ENCODE measurements around the gene PTOV1.
A peak's percentile ranks its signal among the peaks of the same experiment; 100 is the strongest.

Gene PTOV1

DNA sequence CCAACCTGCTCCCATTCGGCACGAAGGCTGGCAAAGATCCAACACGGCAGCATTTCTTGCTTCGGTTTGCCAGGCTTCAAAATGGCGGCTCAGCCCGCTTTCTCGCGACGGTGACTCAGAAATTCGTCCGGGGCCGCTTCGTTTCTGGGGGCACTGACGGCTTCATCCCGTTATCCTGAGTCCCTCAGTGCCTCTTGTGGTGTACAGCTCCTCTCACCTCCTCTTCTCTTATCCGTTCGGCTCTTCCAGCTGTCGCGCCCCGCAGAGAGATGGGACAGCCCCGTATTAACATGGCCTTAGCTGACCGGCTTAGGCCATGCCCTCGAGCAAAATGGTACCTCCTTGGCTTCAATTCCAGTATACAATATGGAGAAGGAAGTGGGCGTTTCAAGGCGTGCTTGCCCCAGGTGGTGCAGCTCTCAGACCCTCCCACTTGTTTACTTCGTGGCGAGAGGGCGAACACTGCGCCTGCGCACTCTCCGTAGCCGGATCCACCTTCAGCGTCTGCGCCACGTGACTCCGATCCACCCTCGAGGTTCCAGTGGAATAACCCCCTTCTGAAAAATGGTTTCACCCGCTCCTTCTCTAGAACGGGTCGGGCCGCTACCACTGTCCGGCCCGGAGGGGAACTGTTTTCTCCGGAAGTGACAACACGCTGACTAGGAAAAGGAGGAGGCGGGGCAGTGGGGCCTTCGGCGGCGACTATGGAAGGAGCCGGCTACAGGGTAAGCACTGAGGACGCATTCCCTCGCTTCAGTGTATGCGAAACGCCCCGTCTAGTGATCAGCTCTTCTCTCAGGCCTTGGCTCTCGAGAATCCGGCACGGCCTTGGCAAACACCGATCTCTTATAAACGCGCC is 26.3 kb downstream of the PTOV1 start, which contains the start of the genes AKT1S1 and TBC1D17:
Gene AKT1S1, minus strand, starts transcription at position 336 of the 859 bp plus-strand sequence. CDS start 4,060 bp downstream, outside the sequence.
Gene TBC1D17, plus strand, starts transcription at position 683 of the 859 bp plus-strand sequence. Its CDS starts 22 bp downstream, at position 705.
- DNase-seq: peak; percentile 98

DNA sequence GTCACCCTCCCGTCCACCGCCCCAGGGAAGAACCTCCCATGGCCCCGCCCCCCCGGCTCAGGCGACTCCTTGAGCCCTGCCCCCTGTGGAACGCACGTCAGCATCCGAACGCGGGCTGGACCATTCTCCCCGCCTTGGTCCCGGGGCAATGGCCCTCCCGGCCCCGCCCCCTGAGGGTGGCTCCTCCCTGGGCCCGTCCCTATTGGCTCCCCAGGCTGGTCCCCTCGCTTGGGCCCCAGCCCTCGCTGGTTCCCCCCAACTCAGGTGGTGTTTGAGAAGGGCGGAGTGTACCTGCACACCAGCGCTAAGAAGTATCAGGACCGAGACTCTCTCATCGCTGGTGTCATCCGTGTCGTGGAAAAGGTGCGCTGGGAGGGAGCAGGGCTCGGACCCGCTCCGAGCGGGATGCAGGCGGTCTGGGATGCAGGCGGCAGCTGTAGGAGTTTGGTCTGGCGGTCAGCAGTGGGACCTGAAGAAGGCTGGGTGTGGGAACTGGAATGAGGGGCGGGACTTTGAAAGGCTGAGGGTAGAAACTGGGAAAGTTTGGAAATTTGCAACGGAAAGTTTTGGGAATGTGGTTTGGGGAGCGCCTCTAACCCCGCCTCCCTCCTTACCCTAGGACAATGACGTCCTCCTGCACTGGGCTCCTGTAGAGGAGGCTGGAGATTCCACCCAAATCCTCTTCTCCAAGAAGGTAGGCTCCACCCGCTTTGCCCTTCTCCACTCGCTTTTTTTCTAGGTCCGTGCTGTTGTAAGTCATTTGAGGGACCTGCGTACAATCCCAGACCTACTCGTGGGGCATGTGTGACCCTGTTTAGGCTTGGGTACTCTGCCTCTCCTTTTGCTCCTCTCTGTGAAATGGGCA is 27.2 kb downstream of the PTOV1 start:
- peak; percentile 96 for DNase-seq

DNA sequence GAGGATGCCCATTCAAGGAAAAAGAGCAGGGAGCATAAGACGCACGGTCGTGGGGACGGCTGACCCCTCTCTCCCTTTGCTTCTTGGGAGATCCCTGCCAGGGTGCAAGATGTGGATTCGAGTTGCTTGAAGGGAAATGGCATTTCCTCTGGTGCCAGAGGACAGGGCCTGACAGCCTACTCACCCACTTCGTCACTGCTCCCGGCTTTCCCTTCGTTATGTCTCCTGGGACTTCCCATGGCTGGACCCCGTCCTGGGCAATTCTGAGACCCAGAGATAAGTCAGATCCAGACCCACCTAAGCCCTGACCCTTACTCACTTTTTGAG is 27.7 kb downstream of the PTOV1 start:
- no peak for DNase-seq

DNA sequence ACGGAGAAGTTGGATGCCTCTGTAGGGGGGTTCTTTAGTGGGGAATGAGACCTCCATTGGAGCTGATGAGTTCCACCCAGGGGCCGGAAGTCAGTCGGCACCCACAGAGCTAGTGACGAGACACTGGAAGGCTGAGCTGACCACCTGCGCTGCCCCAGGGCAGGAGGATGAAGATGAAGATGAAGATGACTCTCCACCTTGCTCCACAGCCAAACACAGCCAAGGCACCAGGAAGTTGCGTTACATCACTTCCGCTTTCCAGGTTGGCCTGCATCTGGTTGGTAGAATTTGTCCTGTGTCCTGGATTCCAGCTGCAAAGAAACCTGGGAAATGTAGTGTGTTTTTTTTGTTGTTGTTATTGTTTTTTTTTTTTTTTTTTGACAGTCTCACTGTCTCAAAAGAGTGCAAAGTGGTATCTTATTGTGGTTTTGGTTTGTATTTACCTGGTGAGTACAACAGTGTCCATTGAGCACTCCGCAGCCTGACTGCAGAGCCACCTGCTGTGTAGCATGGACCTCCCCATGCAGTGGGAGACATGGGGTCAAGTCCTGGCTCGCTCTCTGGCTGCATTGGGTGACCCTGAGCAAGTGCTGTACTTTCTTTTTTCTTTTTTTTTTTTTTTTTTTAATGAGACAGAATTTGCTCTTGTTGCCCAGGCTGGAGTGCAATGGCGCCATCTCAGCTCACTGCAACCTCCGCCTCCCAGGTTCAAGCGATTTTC is 28.4 kb downstream of the PTOV1 start:
- no peak for DNase-seq

DNA sequence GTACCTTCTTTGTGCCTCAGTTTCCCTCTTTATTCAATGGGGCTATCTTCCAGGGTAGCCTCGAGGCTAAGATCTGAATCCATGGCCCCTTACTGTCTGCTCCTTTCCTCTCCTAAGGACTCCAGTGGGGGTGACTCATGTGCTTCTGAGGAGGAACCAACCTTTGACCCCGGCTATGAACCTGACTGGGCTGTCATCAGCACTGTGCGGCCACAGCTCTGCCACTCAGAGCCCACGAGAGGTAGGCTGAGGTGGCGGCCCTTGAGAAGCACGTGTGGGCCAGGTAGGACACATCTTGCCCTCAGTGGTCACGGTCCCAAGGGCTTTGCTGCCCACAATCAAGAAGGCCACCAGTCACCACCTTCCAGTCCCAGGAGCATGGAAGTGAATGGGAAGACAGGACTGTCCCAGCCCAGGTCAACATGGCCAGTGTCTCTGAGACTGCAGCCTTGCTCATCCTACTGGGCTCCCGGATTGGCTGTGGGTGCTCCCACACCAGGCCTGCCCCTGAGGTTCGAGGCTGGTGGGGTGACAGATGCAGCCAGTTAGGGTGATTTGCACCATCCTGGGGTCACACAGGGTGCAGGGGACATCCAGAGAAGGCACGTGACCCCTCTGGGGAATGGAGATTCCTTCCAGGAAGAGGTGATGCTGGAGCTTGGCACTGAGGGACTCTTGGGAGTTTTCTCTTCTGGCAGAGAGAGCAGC is 29.4 kb downstream of the PTOV1 start:
- no peak for DNase-seq

DNA sequence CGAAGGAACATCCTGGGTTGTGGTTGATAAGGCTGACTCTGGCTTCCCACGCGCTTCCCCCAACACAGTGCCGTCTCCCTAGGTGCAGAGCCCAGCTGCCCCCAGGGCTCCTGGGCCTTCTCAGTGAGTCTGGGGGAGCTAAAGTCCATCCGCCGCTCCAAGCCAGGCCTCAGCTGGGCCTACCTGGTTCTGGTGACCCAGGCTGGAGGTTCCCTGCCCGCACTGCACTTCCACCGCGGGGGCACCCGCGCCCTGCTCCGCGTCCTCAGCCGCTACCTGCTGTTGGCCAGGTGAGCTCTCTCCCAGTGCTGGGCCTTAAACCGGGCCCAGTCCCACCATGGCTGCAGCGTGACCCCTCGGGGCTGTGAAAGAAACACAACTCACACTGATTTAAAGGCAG is 30.2 kb downstream of the PTOV1 start:
- DNase-seq: no peak

DNA sequence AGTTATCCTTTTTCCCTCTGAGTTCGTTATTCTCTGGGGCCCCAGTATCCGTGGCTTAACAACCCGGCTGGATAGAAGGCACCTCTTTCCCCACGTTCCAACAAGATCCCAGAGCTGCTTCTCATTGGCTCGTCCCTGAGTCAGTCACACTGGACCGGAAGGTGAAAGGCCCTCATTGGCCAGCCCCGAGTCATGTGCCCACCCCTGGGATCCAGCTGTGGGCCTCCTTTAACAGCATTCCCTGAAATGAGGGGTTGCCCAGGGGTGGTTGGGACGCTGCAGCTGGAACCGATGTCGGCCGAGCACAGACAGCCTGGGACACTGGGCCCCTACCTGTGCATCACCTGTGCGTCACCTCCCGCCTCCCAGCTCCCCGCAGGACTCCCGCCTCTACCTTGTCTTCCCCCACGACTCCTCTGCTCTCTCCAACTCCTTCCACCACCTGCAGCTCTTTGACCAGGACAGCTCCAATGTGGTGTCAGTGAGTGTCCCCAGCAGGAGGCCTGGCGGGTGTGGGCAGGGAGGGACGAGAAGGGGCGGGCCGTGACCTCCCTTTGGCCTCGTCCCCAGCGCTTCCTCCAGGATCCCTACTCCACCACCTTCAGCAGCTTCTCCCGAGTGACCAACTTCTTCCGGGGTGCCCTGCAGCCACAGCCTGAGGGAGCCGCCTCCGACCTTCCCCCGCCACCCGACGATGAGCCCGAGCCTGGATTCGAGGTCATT is 30.9 kb downstream of the PTOV1 start:
- no peak for DNase-seq

DNA sequence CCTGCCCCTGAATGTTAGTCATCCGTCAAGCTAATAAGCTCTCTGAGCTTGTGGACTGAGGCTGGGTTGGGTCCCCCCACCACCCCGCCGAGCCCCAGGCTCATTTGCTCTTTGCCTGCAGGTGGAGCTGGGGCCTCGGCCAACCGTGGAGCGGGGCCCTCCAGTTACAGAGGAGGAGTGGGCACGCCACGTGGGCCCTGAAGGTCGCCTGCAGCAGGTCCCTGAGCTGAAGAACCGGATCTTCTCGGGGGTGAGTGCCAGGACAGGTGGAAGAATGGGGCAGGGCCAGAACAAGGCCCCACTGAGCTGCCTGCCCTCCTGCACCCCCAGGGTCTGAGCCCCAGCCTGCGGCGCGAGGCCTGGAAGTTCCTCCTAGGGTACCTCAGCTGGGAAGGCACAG is 31.7 kb downstream of the PTOV1 start:
- no peak for DNase-seq

DNA sequence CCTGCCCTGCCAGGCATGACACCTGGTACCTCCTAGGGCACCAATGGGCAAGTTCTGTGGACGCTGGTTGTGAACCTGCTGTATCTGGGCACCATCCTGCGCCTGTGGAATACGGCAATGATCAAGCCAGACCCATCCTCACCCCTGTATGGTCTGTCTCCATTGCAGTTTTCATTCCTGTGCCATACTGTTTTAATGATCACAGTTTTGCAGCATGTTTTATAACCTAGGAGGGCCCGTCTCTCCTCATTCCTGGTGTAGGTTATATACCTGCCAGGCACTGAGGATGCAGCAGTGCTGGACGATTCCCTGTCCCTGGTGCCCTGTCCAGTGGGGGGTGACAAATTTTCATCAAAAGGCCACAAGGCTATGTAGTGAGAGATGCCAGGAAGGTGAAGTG is 32.1 kb downstream of the PTOV1 start:
- no peak for DNase-seq

DNA sequence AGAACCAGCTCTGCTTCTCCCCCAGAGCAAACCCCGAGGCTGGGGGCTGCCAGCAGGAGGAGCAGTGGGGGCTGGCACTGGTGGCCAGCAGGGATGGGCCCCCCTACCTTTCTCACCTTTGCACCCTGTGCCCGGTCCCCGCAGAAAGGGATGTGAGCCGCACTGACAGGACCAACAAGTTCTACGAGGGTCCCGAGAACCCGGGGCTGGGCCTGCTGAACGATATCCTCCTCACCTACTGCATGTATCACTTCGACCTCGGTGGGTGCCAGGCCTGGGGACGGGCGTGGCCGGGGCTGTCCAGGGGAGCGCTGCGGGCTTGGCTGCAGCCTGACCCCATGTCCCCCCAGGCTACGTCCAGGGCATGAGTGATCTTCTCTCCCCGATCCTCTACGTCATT is 33.1 kb downstream of the PTOV1 start:
- DNase-seq: no peak

DNA sequence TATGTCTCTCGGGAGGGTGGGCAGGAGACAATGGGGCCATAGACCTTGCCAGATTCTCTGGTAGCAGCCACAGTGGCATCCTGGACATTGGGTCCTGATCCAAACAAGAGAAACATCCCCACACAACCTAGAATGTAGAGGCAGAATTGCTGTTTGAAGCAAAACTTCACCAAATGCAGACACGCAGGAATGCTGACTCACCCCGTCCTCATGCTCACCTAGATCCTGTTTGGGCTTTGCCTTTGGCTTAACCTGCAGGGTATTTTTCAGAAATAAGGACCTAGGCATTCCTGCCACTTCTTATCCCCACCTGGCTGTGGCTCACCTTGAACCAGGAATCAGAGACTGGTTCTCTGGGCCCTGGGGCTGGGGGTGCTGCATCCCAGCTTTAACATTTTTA is 33.8 kb downstream of the PTOV1 start:
- DNase-seq: no peak

DNA sequence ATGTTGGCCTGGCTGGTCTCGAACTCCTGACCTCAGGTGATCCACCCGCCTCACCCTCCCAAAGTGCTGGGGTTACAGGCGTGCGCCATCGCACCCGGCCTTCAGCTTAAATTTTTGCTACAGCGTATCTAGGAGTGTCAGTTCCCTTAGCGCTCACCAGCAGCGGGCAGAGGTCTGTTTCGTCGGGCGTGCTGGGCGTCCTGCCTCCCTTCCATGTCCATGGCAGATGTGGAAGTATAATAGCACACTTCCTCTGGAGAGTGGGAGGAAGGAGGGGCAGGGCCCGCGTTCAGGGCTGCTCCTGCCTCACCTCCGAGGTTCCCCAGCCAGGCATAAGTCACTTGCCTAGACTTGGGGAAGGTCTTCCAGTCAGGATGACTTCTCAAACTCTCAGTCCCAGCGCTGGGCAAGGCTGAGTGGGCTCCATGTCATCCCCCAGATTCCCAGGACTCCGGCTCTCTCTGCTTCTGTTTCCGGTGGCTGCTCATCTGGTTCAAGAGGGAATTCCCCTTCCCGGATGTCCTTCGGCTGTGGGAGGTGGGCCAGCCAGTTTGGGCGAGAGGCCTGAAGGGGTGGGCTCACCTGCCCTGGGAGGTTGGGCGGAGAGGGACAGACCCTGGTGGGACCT is 36.2 kb downstream of the PTOV1 start:
- no peak for DNase-seq

DNA sequence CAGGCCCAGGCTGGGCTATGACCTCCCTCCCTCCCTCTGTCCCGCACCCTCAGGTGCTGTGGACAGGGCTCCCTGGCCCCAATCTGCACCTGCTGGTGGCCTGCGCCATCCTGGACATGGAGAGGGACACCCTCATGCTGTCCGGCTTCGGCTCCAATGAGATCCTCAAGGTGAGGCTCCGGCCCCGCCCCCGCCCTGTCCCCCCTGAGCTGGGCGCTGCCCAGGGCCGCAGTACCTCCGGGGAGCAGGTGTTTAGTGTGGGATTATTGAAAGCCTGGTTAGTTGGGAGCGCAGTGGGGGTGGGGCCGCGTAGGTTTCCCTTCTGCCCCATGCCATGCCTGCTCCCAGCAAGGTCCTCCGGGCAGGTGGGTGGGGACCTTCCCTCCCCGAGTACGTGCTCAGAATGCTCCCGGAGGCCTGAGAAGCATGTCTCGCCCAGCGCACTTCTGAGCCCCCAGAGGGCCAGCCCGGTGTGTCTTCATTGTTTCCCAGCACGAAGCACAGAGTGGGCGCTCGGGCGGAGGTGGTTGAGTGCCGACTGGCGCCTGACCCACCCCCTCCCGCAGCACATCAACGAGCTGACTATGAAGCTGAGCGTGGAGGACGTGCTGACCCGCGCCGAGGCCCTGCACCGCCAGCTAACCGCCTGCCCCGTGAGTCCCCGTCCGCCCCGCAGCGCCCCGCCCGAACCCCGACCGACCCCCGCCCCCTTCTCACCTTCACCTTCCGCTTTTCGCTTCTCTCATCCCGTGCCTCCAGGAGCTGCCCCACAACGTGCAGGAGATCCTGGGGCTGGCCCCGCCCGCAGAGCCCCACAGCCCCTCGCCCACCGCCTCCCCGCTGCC is 36.9 kb downstream of the PTOV1 start:
- no peak for DNase-seq

DNA sequence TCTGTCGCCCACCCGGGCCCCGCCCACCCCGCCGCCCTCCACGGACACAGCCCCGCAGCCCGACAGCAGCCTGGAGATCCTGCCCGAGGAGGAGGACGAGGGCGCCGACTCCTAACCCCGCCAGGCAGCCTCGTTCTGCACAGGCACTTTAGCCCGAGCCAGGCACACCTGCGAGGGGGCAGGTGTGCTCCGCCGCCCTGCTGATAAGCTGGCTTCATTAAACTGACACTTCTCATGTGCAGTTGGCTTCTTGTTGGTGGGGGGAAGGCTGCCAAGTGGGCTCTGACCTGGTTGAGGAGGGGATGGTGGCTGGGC is 37.5 kb downstream of the PTOV1 start:
- DNase-seq: no peak

DNA sequence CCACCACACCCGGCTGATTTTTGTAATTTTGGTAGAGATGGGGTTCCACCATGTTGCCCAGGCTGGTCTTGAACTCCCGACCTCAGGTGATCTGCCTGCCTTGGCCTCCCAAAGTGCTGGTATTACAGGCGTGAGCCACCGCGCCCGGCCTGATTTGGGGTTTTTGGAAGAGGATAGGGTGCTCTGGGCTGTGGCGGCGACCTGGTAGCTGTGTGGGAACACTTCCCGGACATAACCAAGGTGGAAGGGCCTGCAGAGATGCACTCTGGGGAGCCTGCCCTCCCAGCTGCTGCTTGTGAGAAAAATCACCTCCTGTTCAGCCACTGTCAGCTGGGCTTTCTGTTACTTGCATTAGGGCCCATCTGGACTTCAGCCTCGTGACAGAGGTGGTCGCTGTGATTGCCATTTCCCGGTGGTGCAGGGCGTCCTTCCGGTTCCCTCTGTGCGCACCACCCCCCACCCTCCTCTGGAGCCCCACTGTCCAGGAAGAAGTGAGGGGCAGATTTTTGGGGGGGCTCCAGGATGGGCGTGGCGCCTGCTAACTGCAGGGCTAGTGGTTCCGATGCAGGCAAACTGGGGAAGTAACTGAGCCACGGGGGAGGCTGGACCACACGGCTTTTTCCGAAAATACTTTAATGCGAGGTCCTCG is 38.2 kb downstream of the PTOV1 start:
- DNase-seq: no peak

DNA sequence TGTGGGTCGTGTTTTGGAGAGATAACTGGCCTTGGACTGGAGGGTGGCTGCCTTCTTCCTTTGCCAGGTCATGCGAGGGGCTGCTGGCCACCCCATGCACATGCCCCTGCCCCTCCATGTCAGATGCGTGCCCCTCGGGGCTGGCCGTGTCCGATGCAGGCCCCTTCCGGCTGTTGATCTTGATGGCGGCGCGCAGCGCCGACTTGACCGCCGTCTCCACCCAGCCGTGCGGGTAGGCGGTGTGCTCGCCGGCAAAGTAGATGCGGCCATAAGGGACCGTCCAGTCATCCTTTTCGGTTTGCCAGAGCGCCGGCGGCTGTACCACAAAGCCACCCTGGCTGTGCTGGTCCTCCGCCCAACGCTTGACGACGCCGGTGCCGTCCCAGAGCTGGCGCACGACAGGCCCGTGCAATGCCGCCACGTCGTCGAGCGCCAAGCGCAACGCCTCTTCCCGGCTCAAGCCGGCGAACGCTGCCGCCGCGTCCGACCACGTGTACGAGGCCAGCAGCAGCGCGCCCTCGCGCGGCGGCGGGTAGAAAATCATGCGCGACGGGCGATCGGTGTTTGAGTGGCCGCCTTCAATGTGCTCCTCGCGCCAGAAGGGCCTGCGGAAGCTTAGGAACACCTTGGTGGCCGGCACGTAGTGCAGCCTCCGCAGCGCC is 38.9 kb downstream of the PTOV1 start:
- peak; percentile 65 for DNase-seq

DNA sequence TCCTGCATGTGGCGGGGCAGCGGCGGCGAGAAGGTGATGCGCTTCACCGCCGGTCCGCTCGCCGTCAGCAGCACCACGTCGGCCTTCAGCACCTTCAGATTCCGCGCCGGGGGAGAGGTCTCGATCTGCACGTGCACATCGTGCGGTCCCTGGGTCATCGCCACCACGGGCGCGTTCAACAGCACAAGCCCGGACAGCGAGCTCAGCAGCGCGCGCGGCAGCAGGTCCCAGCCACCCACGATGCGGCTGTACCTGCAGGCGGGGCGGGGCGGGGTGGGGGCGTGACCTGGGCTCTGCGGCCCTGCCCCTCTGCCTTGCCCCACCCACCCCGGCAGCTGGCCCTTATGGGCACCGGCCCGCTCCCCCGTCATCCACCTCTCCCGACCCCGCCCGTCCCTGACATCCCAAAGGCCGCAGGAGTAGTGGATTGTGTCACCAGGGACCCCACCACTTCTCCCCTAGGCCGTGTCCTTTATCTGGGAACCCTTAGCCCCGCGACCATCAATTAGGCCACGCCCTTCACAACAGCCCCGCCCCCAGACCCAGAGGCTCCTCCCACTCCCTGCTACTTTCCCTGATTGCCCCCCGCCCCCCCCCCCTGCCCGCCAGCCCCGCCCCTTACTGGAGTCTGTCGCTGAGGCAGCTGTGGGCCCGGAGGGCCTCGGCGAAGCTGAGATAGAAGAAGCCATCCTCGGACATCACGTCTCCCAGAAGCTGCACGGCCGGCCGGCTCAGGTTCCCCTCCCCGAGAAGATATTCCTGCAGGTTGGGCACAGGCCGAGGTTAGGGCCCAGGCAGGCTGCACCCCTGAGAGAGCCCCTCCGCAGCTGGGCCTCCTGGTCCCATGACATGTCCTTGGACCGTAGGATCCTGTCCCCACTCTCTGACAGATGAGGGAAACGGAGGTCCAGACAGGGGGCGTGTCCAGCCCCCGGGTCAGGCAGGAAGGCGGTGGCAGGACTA is 39.7 kb downstream of the PTOV1 start:
- peak; percentile 64 for DNase-seq

DNA sequence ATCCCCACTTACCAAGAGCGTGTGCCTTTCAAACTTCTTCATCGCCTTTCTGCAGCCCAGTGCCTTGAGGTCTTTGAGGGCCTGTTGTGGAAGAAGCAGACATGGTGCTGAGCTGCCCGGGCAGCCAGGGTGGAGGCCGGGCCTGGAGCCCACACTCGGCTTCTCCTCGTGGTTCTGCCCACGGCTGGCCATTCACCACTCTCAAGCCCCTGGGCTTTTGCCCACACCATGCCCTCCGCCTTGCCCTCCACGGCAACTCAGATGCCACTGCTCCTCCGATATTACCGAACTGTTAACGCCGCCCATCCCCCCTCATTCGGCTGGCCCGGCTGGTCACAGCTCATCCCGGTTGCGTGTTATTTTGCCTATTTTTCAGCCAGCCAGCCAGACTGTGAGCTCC is 40.4 kb downstream of the PTOV1 start:
- no peak for DNase-seq
